ENCODE results near the gene MRPL34.

MRPL34 gene

DNA sequence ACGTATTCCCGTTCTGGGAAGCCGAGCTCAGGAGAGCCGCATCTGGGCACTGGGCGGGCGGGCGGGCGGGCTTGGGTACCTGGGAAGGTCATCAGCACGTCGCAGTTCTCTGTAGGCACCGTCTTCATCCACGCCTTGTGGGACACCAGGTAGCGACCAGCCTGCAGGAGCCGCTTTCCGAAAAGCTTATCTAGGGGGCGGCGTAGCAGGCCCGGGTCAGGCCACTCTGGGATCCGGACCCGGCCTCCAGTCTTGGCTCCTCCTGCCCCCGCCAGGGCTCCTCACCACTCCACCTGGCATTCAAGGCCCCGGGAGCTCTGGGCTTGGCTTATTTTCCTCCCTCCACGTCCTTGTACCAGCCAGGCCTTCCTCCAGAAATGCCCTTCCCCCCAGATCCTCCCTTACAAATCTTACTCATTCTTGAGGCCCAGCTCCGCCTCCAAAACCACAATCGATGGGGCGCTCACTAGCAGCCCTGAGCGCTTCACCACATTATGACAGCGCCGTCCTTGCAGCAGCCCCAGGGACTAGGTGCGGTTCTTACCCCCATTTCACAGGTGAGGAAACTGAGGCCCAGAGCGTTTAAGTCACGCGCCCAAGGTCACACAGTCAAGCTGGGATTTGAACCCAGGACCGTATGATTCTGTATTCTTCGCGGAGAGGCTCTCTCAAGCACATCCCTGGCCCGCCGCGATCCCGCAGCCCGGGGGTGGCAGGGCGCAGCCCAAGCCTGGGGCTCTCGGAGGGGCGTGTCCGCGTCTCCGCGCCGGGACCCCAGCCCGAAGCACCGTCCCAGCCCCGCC lies 28.1 kb downstream of the MRPL34 start:
- H3K4me3 ChIP-seq (replicated peaks in 1 of 2; ENCODE audit: low read depth in 2 of 2, low read length in 2 of 2), result peak overlapping the region; percentile 63 to 64
- DNase-seq (ENCODE audit: low read depth in 2 of 2), result peak; percentile 70 to 81
- TF ChIP-seq, protein P1, sequence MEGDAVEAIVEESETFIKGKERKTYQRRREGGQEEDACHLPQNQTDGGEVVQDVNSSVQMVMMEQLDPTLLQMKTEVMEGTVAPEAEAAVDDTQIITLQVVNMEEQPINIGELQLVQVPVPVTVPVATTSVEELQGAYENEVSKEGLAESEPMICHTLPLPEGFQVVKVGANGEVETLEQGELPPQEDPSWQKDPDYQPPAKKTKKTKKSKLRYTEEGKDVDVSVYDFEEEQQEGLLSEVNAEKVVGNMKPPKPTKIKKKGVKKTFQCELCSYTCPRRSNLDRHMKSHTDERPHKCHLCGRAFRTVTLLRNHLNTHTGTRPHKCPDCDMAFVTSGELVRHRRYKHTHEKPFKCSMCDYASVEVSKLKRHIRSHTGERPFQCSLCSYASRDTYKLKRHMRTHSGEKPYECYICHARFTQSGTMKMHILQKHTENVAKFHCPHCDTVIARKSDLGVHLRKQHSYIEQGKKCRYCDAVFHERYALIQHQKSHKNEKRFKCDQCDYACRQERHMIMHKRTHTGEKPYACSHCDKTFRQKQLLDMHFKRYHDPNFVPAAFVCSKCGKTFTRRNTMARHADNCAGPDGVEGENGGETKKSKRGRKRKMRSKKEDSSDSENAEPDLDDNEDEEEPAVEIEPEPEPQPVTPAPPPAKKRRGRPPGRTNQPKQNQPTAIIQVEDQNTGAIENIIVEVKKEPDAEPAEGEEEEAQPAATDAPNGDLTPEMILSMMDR (IDR thresholded peaks at IDR 0.05; ENCODE audit: low read depth, low read length), result no peak

DNA sequence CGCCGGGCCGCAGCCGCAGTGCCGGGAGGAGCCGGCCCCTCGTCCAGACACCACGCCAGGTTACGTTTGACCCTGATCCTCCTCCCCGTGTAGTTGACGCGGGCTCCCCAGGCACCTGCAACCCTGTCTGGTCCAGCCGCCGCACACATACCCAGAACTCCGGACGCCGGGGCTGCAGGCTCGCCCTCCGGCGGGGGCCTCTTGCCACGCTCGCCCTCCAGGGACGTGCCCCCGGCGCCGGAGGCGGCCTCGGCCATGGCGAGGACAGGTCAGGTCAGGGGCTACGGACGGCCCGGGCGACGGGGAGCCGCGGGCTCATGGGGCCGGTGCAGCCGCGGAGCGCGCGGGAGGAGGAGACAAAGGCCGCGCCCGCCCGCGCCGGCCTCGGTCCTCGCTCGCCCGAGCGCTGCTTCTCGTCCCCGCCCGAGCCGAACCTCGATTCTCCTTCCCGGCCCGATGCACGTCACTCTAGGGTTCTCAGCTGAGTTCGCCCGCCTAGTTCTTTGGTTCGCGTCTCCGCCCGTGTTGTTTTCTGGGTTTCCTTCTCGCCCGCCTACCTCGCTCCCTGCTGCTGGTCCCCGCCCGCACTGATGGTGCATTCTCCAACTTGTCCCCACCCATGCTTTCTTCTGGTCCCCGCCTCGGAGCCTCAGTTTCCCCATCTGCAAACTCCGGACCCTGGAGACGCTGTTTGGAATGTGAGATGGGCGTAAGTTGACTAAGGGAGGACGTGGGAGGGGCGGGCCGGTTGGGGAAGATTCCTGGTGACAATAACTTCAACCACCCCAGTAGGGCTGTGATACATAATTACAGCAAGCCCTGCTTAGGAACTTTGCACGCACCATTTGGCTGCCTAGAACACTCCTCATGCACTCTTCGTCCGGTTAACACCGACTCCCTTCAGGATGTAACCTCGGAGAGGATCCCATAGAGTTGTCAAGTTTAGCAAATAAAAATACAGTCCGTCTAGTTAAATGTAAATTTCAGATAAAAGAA lies 29.0 kb downstream of the MRPL34 start, which contains the start of gene ANO8:
ANO8 (minus strand) TSS at position 442 of the 996 bp plus-strand sequence; CDS start at position 257, 185 bp downstream.
- TF ChIP-seq, protein P1 (IDR thresholded peaks at IDR 0.05; ENCODE audit: low read depth, low read length), result no peak
- H3K4me3 ChIP-seq (replicated peaks in 1 of 2; ENCODE audit: low read depth in 2 of 2, low read length in 2 of 2), result peak within 1 kb of the TSS; percentile 63 to 64
- DNase-seq (ENCODE audit: low read depth in 2 of 2), result peak; percentile 99

DNA sequence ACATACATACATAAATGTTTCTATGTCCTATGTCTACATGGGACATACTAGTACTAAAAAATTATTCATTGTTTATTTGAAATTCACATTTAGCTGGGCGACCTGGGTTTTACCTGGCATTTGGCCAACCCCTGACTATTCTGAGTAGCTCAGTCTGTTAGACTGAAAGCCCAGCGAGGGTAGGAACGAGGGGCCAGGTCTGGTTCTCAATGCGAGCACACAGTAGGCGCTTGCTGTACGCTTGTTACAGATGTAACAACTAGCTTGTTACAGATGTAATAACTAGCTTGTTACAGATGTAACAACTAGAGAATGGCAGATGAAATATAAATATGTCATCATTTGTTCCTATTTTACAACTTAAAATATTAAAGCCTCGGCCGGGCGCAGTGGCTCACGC lies 29.9 kb downstream of the MRPL34 start:
- DNase-seq (ENCODE audit: low read depth in 2 of 2), result no peak
- no peak overlapping the region for H3K4me3 ChIP-seq (replicated peaks in 1 of 2; ENCODE audit: low read depth in 2 of 2, low read length in 2 of 2)
- TF ChIP-seq, protein P1 (IDR thresholded peaks at IDR 0.05; ENCODE audit: low read depth, low read length), result no peak

DNA sequence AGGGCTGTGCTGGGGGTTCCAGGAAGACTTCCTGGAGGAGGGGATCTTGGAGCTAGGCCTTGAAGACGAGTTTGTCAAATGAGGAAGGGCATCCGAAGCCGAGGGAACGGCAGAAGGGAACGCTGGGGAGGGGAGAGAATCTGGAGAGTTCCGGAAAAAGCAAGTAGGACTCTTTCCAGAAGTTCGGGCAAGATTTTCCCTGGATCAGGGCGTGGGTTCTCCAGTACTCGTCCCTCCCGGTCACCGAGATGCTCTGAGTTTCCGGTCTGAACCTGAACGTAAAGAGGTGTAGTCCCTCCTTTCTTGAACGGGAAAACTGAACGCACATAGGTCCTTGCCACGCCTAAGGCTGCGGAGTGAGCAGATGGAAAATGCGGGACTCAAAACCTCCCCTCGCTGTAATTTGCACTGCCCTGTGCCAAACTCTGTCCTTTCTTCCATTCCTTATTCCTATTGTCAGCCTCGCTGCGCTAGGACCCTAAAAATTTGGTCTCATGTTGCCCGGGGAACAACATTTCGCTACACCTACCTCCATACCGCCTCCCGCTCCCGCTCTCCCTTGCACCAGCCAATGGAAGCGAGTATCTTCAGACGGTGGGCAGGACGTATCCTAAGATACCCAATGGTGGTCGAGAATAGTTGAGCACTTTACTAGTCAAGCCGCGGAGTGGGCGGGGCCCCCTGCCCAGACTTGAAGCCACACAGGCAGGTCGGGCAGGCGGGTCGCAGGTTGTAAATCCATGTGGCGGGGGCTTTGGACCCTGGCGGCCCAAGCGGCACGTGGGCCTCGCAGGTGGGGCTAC lies 31.4 kb downstream of the MRPL34 start, which contains the start of gene GTPBP3:
GTPBP3 (plus strand) TSS at position 682 of the 803 bp plus-strand sequence; CDS start at position 741, 59 bp downstream.
- TF ChIP-seq, protein P1 (IDR thresholded peaks at IDR 0.05; ENCODE audit: low read depth, low read length), result no peak
- H3K4me3 ChIP-seq (replicated peaks in 1 of 2; ENCODE audit: low read depth in 2 of 2, low read length in 2 of 2), result peak within 1 kb of the TSS; percentile 82 to 84
- DNase-seq (ENCODE audit: low read depth in 2 of 2), result peak; percentile 99

DNA sequence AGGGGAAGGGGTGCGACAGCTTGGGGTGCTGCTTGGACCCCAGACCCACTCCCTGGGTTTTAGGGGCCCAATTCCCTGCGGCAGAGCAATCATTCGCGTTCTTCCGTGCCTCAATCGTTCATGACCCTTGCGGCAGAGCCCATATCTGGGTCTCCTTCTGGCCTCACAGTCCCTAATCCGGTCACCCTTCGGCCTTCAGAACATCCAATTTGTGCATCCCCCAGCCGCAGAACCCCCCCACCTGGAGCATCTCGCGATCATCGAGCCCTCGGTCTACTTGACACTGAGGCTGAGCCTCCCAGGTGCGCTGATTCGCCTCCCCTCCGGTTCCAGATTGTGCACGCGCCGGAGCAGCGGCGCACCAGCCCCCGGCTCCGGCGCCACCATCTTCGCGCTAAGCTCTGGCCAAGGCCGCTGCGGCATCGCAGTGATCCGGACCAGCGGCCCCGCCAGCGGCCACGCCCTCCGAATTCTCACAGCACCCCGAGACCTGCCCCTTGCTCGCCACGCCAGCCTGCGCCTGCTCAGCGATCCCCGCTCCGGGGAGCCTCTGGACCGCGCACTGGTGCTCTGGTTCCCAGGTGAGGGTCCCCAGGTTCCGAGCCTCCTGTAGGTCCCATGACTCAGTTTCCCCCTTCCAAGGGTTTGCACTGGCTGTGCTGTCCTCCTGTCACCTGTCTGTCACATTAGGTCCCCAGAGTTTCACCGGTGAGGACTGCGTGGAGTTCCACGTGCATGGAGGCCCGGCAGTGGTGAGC lies 32.2 kb downstream of the MRPL34 start:
- peak in 1 of 2 donors; percentile 22 for DNase-seq (ENCODE audit: low read depth in 2 of 2)
- TF ChIP-seq, protein P1 (IDR thresholded peaks at IDR 0.05; ENCODE audit: low read depth, low read length), result no peak
- peak overlapping the region; percentile 82 to 84 for H3K4me3 ChIP-seq (replicated peaks in 1 of 2; ENCODE audit: low read depth in 2 of 2, low read length in 2 of 2)

Data from cardiac fibroblast (primary cell).